Activated CD4-positive, alpha-beta T cell treated with anti-CD3 and anti-CD28 coated beads, Interleukin-2, Interleukin-6, amounts not matched to agents 100 ng/mL and 50 ng/mL, durations not matched to agents 16 hours and 8 hours (primary cell): ENCODE data around the gene MTMR3.
"Not testable (repeated sequence)": the region's sequence is repeated elsewhere in the genome, so short reads cannot be mapped to it uniquely, and the experiment has no call there.

Source experiments
- DNase-seq: peaks from one replicate; pipeline ENCODE4 v3.0.0-alpha.2; 2020

MTMR3 gene

DNA sequence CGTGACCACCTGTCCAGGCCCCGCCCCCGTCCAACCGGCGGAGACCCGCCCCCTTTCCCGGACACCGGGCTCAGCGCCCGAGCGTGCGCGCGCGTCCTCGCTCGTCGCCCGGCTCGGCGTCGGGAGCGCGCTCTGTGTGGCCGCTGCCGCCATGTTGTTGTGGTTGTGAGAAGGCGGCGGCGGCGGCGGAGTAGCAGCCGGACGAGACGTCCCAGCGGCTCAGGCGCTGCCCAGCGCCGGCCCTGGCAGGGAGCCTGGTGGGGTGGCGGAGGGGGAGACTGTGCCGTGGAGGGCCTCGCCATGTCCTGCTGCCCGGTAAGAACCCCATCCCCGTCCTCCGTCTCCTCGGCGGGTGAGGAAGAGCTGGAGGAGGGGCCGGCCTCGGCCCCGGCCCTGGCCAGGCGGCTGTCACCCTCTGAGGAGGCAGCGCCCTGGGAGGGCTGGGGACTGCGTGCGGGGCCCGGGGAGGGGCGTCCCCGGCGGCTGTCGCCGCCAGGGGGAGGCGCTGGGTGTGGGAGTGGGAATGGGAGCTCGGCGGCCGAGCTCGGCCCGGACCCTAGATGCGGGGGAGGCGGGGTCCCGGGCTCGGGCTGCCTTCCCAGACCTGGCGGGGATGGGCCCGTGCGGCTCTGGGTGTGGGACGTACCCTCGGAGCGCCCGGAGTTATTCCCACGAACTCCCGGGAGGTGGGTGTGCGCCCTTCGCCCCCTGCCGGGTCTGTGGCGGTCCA, at the start of gene MTMR3:
Gene MTMR3 (plus strand): TSS at position 130 of the 730 bp plus-strand sequence. CDS start 87,886 bp downstream, outside the sequence.
- peak; percentile 97 for DNase-seq

DNA sequence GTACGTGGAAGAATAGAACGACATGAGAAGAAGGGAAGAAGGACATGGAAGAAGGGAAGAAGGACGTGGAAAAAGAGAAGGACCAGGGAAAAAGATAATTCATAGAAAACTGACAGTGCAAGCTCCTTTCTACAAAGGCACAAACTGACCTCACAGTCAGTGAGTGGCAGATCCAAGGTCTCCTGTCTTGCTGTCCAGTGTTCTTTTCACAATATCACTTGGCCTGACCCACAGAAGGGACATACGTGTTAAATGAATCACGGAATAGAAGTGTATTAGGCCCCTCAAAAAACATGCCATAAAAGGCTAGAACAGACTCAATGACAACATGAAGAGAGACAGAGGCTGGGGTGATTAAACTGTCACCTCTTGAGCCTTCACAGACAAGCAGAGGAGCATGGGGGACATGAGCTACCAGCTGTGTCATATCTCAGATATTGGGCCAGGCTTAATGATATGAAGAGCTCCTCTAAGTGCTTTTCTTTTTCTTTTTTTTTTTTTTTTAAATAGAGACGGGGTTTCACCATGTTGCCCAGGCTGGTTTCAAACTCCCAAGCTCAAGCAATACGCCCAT, 49.5 kb upstream of the MTMR3 start:
- no peak for DNase-seq

DNA sequence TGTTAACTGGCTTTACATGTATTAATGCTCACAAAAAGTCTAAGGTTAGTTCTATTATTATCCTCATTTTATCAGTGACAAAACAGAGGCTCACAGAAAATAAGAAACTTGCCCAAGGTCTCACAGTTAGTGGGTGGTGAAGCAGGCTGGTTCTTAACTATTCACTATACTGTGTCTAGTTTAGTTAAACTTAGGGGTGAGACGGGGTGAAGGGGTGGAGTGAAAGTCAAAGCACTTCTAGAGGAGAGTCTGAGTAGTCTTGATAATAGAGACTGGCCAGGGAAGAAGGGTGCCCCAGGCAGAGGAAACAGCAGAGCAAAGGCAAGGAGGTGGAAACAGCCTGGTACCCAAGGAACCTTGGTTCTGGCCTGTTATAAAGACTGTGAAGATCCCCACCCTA, 48.9 kb upstream of the MTMR3 start:
- DNase-seq, result no peak

DNA sequence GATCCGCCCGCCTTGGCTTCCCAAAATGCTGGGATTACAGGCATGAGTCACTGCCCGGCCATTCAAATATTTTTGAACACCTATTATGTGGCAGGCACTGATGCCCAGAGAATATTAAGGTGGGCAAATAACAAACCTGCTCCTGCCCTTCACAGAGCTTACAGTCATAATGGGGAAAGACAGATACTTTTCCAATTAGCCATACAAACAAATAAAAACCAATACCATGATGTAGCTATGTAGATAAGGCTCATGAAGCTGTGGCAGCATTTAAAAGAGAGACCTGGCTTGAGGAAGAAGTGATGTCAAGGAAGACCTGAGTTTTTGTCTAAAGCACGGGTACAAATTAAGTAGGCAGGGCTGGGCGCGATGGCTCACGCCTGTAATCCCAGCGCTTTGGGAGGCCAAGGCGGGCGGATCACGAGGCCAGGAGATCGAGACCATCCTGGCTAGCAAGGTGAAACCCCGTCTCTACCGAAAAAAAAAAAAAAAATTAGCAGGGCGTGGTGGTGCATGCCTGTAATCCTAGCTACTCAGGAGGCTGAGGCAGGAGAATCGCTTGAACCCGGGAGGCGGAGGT, 46.1 kb upstream of the MTMR3 start:
- DNase-seq, result not testable (repeated sequence)

DNA sequence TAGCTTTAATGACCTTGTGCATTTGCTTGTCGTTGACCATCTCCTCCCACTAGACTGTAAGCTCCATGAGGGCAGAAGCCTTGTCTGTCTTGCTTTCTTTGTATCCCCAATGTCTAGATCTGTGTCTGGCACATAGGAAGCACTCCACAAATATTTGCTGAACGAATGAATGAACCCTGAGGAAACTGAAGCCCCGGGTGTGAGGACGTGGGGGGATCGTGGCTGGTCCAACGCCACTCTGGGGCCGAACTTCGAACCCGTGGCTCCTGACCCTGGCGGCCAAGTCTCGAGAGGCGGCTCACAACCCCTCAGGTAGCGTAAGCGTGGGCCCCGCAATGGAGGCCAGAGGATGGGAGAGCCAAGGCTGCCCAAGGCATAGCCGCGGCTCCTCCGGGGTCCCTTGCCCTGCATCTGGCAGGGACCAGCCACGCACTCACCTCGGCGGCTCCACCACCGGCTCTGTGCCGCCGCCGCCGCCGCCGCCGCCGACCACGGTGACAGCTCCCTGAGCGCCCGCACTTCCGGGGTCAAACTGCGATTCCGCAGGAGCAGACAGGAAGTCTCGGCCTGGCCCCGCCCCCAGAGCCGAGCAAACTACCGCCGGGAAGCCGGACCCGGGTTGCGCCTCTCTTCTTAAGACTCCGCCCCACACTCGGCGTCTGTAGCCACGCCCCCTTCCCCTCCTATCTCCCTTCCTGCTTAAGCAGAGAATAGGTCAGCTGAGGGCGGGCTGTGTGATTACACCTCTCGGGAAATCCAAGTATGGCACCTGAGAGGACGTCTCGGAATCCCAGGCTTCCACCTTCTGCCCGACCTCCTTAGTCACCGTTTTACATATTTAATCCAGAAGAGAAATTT, 45.0 kb upstream of the MTMR3 start, which contains the start of gene ASCC2:
Gene ASCC2 (minus strand): TSS at position 534 of the 858 bp plus-strand sequence. CDS start 5,949 bp downstream, outside the sequence.
- peak; percentile 99 for DNase-seq

DNA sequence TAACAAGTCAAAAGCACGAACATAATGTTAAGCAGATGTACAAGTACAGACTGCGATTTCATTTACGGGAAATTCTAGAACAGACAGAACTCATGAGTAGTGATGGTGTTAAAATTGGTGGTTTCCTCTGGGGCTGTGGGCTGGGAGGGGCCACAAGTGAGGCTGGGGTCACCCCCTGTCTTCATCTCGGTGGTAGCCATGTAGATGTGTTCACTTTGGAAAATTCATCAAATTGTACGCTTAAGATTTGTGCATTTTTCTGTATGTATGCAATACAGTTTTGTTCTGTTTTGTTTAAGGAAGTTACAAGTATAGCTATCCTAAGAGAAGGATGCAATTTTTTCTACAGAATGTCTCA, 44.4 kb upstream of the MTMR3 start:
- no peak for DNase-seq

DNA sequence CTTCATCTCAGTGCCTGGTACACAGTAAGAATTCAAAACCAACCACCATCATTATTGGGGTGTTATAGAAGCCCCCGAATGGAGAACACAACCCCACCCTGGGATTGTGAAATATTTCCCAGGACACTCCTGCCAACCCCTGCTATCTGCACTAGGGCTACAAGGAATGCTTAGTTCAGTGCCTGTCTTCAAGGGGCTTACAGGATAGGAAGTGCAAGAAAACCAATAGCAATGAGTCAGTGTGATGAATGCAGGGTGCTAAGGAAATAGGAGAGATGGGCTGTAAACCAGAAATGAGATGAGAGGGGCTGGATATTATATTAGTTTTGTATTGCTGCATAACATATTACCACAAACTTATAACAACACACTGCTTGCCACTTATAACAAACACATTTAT, 43.9 kb upstream of the MTMR3 start:
- no peak for DNase-seq

DNA sequence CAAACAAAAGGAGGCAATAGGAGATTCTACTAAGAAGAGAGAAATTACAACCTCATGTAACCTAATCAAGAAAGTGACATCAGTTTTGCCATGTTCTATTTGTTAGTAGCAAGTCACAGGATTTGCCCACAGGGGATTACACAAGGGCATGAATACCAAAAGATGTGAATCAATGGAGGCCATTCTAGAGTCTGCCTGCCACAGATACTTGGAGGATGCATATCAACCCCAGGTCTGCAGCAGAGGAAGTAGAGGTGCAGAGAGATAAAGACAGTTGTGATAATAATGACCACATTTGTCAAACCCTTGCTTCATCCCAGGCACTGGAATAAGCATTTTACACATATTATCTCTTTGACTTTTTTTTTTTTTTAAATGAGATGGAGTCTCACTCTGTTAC, 42.5 kb upstream of the MTMR3 start:
- DNase-seq, result no peak

DNA sequence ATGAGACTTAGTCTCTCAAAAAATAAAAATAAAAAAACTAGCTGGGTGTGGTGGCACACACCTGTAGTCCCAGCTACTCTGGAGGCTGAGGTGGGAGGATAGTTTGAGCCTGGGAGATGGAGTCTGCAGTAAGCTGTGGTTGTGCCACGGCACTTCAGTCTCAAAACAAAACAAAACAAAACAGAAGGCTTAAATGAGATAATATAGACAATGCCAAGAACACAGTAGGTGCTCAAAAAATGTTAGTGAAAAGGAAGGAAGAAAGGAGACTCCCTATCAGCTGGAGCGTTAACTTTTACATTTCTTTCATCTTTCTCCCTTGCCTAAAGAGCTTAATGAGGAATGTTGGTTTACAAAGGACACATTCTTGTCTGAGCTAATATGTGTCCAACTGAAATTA, 40.8 kb upstream of the MTMR3 start:
- DNase-seq, result no peak

DNA sequence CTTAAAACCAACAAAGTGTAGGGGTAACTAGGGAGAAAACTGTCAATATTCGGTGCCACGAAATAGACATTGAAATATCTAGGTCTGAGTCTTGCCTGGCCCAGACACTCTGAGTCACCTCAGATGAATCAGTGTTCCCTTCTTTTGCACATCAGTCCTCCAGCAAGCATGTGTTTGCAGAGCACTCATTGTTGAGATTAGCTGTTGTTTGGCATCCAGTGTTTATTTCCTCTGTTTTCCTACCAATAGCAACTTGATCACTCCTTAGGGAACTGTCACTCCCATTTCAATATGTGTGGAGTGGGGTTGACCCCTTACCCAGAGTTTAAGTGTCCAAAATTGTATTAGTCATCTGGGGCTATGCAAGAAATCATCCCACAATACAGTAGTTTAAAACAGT, 40.2 kb upstream of the MTMR3 start:
- peak; percentile 11 for DNase-seq

DNA sequence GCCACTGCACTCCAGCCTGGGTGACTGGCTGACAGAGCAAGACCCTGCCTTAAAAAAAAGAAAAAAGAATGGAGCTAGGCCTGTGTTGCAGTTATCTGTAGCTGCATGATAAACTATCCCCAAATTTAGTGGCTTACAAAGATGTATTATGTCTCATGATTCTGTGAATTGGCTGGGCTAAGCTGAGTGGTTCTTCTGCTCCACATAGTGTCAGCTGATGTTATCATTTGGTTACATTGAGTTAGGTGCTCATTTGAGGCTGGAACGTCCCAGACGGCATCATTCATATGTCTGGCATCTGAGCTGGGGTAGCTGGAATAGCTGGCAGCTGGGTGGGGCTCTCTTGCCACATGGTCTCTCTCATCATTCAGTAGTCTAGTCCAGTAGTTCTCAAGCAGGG, 36.7 kb upstream of the MTMR3 start:
- DNase-seq, result no peak

DNA sequence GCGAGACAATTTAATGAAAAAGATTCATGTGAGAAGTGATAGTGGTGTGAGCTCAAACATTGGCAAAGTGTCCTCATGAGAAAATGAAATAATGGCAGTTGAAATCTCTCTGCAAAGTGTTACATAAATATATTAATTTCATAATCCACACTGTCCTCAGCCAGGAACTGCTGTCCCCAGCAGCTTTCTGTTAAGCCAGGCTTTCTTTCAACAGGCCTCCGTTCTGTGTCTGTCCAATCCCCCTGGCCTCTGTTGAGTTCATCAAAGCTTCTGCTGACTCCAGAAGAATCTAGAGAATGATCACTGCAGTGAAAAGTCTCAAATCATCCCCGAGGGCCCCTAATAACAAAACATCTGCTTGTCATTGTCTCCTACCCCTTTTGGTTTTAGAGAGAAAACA, 34.9 kb upstream of the MTMR3 start:
- no peak for DNase-seq

DNA sequence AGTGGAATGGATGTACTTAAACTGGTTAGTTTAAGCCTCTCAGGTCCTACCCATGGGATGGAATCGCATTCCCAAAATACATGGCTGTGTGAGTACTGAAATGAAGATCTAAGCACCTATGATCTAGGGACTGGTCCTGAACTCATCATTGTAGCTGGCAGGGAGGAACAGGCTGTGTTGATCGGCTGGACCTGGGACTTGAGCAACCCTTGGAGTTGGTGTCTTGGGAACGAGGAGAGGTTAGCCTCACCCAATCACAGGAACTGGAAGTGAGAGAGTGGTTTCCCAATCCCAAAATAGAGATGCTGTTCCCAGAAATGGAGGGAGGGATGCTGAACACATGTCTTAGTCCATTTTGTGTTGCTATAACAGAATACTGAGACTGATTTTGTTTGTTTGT, 28.5 kb upstream of the MTMR3 start:
- no peak for DNase-seq

DNA sequence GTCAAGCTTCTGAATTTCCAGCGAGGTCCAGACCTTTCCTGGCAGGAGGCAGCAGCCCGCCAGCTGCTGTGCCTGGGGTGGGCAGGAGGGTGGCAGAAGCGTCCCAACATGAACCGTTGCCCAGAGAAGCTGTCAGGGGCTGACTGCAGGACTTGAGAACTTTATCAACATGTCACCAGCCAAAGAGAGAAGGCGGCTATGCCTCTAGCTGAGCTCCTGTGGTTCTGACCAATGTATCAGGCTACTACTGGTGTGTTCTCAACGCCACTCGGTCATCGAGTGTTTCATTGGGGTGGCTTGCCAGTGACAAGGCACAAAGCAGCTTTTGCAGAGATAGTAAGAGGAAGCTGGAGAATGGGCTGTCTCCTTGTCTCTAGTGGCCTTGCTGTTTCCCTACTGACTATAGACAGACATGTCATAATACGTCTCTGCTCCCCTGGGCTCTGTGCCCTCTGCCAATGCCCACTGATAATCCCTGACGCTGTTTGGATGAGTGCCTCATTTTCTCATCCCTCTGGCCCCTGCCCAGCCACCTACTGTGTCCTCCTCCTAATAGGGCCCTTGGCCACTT, 27.3 kb upstream of the MTMR3 start:
- DNase-seq, result no peak

DNA sequence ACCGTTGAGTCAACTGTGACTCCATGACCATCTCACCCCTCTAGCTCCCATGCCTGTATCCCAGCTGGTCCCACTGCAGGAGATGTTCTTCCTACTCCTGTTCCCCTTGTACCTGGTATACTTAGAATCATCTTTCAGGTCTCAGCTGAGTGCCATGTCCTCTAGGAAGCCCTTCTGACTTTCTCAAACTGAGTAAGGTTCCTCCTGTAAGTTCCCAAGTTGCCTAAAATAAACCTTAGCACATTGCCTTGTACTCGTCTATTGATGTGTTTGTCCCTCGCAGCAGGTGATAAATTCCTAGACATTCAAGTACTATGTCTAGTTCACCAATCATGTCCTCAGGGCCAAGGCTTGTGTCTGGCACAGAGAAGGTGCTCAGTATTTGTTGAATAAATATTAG, 26.5 kb upstream of the MTMR3 start:
- DNase-seq, result no peak

DNA sequence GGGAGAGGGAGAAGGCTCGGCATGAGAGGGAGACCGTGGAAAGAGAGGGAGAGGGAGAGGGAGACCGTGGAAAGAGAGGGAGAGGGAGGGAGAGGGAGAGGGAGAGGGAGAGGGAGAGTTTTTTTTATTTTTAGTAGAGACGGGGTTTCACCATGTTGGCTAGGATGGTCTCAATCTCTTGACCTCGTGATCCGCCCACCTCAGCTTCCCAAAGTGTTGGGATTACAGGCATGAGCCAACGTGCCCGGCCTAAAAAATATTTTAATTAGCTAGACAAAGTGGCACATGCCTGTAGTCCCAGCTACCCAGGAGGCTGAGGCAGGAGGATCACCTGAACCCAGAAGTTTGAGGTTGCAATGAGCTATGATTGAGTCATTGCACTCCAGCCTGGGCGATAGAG, 23.9 kb upstream of the MTMR3 start:
- not testable (repeated sequence) for DNase-seq

DNA sequence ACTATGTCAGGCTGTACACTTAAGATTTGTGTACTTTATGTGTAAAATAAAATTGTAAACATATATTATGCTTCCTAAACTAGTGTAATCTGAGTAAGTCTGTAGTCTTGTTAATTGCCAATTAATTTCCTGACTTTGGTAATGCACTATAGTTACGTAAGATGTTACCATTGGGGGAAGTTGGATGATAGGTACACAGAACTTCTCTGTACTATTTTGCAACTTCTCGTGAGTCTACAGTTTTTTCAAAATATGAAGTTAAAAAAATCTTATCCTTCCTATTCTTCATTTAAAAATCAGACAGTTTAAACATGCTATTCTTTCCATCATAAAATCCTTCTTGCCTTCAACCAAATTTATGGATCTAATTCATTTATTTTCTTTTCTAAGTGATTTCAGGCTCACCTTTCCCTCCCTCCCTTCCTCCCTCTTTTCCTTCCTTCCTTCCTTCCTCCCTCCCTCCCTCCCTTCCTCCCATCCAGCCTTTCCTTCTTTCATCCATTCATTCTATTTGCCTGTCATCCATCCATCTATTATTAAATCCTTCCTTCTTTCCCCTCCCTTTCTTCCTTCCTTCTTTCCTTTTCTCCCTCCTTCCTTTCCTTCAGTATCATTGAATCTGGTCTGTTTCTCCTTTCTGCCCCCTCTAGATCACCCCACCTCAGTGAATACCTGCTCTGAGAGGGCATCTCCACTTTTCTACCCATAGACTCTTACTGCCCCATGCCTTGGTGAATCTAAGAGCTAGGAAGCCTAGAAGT, 22.8 kb upstream of the MTMR3 start:
- DNase-seq, result no peak

DNA sequence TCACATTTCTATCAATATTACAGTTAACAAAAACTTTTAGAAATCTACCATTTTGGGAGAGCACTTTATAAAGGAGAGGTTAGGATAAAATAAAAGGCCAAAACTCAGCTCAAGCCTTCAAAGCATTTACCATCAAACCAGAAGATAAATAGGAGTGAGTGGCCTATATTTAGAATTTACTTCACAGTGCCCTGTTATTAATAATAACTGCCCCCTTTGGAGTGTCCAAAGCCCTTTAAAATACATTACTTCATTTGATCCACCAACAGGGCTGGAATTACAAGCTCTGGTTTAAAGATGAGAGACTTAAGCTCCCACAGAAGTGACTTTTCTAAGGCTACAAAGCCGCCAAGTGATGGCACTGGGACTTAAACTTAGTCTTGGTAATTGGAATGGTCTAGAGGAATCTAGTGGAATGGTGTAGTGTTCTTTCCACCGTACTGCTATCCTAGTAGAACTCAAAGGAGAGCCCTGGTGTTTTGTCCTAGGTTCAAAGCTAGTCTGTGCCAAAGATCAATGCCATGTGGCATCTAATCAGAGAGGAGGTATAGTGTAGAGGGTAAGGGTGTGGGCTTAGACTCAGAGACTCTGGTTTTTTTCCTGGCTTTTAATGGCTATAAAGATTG, 21.2 kb upstream of the MTMR3 start:
- no peak for DNase-seq

DNA sequence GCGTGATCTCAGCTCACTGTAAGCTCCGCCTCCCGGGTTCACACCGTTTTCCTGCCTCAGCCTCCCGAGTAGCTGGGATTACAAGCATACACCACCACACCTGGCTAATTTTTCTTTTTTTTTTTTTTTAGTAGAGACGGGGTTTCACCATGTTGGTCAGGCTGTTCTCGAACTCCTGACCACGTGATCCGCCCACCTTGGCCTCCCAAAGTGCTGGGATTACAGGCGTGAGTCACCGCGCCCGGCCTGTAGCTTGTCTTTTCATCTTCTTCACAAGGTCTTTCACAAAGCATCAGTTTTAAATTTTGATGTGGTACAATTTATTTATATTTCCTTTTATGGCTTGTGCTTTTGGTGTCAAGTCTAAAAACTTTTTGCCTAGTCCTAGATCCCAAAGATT, 17.4 kb upstream of the MTMR3 start:
- not testable (repeated sequence) for DNase-seq

DNA sequence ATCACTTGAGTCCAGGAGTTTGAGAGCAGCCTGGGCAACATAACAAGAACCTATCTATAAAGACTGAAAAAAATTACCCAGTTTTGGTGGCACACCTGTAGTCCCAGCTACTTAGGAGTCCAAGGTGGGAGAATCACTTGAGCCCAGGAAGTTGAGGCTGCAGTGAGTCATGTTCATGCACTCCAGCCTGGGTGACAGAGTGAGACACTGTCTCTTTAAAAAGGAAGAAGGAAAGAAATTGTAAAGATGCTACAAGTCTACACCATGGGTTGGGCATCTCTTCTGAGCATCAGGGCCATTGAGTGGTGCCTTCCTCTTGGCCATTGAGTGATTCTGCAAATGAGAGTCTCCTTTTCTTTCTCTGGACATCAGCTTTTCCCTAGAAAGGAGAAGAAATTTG, 15.7 kb upstream of the MTMR3 start:
- DNase-seq, result no peak

DNA sequence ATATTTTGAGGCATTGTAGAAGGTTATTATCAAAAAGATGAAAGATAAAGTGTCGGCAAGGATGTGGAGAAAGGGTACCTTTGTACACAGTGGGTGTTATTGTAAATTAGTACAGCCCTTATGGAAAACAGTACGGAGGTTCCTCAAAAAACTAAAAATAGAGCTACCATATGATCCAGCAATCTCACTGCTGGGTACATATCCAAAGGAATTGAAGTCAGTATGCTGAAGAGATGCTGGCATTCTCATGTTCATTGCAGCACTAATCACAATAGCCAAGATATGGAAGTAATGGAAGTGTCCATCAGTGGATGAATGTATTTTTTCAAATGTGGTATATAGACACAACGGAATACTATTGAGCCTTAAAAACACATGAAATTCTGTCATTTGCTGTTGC, 15.1 kb upstream of the MTMR3 start:
- no peak for DNase-seq

DNA sequence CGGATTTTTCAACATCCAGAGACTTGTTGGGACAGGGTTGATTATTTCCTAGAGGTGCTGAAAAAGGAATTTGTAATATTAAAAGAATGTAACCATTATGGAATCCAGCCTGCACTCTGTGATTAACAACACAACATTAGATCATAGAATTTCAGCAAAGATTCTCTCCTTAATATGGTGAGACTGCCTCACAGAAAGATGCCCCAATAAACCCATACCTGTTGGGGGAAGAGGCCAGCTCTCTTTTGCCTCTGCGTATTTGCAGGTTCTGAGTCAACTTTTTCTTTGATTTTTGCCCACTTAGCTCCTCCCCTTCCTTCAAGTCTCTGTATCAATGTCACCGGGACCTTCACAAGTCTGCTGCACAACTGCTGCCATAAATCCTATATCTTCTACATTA, 12.4 kb upstream of the MTMR3 start:
- peak; percentile 30 for DNase-seq
